Middle frontal gyrus (tissue), 1 donor: ENCODE measurements around the gene STRN4.

ENCODE experiments used
- DNase-seq: peaks from one replicate; pipeline ENCODE4 v3.0.0-alpha.2; 2015; ENCODE audit warnings: low spot score; ENCODE audit errors: extremely low spot score

The STRN4 gene

DNA sequence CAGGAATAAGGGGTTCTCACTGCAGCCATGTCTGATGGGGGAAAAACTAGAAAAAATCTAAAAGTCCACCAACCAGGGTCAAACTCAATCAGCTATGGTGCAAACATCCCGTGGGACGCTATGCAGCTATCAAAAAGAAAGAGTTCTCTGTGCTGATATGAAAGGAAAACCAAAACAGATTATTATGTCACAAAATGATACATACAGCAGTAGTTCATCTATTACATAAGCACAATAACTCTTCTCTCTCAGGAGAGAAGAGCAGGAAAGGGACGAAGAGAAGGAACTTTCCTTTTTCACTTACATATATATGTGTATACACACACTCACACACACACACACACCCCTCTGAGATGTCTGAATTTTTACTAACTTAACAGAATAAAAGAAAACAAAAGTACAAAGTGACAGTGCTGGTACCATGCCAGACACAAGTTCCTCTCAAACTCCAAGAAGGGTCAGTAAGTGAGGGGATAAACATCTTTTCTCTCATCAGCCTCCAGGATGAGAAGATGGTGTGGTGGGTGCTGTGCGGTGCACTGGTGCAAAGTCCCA, 3.2 kb downstream of the STRN4 start:
- no peak for DNase-seq

DNA sequence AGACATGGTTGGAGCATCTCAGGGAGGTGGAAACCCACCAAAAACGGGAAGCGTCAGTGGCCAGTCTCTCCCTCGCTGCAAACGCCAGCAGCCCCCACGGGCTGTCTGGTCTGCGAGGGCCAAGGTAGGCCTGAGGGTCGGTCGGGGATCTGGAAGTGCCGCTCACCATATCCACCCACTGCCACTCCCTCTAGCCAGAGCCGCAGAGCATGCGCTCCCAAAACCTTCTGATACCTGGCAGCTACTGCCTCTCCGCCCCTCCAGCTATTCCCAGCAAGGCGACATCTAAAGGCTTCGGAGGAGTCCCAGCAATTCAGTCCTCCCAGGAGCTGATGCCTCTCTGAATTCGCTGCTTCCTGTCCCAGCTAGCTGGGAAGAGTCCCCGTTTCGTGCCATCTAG, 4.8 kb downstream of the STRN4 start:
- no peak for DNase-seq

DNA sequence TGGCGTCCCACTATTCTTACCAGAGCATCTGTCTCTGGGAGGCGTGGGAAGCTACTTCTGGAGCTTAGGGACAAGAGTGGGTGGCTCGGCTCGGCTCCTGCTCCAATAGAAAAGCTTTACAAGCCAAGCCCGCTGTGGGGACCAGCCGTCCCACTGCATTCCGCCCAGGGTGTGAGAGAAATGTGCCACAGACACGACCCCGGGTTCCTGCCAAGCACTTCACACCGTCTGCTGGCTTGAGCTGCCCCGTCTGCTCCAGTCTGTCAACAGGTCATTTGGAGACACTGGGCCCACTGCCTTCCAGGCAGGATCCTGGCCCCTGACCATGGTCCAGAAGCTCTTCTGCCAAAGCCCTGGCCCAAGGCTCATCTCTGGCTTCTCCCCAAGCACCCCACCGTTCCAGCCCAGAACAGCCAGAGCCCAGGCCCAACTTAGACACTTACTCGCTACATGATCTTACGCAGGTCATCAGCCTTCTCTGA, 6.9 kb downstream of the STRN4 start:
- DNase-seq, result no peak

DNA sequence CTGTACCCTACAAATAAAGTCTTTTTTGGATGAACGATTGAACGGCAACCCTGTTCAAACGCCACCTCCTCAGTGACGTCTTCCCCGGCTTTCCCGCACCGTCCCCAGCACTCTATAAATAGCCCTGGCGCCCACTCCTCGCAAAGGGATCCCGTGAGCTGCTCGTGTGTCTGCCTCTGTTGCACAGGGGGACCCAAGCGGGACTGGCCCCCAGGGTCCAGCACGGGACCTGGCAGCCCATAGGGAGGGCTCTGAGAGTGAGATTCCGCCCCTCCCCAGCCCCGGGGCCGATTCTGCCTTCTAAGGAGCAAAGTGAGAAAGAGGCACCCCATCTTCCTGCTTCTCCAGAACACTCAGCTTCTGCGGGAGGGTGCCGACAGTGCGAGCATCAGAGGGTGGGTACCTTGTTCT, 8.5 kb downstream of the STRN4 start:
- no peak for DNase-seq

DNA sequence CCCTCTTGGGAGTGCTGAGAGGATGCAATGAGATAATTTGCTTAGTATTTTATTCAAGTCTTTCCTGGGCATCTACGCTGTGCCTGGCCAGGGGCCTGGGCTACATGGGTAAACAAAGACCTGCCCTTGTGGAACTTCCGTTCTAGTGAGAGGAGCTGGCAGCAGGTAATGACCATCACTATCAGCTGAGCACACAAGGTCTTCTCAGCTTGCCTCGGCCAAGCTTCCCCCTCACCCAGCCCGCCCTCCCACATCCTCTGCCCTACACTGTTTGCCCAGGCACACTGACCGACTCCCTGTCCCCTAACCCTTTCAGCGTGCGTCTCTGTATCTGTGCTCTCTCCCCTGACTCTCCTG, 9.0 kb downstream of the STRN4 start:
- DNase-seq, result no peak

DNA sequence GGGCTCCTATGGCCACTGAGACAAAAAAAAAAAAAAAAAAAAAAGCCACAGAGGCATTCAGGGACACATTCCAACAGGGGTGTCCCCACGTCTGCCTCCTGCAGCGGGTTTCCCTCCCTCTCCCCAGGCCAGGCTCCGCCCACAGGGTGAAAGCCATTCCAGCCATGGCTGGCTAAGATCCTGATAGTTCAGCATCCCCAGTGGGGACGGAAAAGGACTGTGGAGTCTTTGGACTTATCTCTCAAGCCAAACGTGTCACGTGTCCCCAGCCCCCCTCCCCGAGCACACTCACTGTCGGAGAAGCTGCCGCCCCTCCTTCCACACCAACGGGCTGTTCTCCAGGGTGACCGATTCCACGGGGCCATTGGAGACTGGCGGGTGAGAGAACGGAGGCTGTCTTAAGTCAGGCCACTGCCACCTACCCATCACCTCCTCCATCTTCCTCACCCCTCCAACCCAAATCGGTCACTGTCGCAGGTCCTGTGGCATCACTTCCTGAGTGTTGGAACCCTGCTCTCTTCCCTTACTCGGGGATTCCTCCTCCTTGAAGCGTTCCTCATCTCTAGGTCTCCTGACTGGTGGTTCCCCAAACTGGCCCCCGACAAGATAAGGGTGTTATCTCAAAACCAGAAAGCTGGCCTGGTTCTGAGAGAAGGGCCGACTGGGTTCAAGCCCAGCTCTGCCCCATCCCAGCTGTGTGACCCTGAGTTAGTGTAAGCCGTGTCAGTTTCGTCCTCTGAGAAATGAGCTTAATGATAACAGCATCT, 9.5 kb downstream of the STRN4 start:
- no peak for DNase-seq

DNA sequence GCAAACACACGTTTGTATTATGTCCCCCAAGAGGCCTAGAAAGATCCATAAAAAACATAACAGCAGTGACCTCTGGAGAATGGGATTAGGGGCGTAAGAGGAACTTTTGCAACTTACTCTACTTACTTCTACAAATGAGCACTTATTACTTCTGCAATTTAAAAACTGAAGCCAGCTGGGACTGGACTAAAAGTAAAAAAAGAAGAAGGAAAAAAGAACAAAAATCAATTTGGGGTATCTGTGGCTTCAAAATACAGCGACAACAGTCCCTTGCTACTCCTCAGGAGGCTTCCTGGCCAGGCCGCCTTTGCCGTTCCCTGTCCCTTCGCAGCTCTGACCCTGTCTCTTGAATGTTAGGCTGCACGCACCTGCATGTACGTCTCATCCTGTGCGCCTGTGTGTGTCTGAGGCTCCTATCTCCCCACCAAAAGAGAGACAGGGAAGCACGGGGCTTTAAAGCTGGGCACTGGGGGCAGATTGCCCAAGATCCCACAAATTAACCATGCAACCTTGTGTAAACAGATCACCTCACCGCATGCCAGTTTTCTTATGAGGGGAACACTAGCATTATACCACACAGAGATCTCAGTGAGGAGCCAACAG, 12.5 kb downstream of the STRN4 start:
- no peak for DNase-seq

DNA sequence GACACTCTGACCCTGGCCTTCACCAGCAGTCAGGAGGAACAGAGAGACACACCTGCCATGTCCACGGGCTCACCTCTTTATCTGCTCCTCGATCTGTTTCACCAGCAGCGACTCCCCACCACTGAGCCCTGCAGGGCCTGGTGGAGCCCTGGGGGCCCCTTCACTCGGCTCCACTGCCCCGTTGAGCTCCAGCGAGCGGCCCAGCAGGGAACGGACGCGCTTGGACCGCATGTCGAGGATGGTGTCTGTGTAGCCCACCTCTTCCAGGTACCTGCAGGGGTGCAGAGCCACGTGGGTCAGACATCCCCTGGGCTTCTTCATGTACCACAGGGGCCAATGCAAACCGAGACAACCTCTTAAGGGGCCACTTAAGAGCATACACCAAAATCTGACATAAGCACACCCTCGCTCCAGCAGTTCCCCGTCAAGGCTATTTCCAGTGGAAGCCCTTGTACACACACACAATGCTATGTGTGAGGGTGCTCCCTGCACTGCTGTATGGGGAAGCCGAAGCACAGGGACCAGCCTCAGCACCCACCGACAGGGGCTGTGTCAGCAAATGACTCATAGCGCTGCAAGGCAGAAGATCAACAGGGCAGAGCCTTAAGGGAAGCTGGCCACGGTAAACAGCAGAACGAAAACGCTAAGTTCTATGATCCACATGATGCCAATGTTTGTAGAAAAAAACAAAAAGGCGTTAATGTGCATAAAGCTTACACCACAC, 13.1 kb downstream of the STRN4 start:
- no peak for DNase-seq

DNA sequence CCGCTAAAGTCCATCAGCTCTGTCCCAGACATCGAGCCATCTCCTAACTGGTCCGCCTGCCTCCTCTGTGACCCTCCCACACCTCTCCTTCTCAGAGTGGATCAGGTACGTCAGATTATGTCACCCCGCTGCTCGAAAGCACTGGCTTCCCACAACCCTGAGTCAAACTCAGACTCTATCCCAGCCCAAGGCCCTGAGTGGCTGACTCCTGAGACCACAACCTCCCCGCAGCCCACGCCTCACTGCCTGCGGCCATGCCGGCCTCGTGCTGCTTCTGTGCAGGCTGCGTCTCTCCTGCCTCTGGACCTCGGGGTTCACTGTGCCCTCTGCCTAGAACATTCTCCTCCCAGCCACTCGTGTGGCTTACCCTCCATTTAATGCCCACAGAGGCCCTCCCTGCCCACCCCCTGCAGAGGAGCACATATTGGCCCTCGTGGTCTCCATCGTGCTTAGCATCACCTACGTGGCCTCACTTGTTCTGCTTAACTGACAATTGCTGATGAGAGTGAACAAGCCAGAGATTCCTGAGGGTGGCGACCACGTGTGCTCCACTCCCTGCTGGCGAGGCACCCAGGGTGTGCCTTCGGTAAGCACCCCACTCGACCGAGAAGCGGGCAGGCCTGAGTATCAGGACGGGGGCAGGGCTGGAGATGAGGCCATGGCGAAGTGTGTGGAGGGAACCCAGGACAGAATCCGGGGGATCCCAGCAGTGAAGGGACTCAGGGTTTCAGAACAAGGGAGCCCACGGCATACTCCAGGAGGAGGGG, 13.9 kb downstream of the STRN4 start:
- no peak for DNase-seq

DNA sequence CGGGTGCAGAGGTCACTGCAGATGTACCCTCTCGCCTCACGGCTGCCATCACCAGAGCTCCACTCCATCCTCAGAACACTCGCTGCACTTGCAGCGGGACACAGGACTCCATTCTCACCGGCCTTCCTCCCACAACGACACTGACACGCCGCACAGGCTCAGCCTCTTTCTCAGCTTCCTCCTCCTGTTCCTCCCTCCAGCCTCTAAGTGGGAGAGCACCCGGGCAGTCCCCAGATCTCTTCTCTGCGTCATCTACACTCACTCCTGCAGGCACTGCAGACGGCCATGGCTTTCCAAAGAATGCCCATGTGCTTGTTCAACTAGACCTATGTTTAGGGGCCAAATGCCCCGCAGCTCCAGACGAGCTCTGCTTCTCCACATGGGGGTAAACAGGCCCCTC, 14.7 kb downstream of the STRN4 start:
- DNase-seq, result no peak

DNA sequence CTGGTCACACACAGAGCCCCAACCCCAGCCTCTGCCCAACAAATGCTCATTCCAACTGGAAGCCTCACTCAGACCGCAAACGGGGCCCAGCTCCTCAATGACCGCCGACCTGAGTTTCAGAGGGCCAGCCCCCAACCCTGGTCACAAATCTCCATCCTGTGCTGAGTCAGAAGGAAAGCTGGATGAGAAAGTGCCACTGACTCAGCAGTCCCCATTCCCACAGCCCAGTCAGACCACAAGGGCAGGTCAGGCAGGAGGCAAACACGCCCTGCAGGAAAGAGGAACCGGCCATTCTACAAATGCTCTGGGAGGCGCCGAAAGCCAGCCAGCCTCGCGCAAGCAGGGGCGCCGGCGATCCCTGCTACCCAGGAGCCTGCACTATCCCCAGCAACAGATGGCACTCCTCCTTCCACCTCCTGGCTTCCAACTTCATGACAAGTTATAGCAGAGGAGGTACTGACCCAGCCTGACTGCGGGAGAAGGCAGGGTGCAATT, 15.2 kb downstream of the STRN4 start:
- no peak for DNase-seq

DNA sequence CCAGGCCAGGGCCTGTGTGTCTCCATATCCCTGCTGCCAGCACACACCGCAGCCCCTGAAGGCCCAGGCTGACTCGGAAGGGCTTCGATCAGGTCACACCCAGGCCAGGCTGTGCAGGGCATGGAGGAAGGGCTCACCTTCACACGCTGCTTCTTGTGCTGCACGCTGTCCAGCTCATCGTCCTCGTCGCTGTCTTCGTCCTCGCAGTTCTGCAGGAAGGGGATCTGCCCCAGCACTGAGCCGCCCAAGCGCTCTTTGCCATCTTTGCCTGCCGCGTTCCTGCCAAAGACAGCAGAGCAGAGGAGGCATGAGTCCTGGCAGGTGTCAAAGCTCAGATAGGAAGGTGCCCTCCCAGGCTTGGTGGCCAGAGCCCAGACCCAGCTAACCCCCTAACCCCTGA, 15.7 kb downstream of the STRN4 start:
- DNase-seq, result no peak

DNA sequence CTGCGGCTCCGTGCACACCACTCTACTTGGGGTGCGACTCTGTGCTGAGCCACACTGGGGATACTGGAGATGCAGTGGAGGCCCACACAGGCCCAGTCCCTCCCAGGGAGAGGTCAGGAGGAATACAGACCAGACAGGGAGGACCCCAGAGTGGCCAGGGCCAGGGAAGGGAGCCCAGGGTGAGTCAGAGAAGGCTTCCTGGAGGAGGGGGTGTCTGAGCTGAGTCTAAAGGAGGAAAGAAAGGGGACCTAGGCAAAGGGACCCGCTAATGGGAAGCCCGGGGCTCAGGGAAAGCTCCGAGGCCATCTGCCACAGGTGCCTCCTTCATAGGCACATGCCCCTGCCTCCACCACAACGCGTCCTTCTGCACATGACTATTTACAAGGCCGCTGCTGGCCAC, 16.1 kb downstream of the STRN4 start:
- DNase-seq, result no peak

DNA sequence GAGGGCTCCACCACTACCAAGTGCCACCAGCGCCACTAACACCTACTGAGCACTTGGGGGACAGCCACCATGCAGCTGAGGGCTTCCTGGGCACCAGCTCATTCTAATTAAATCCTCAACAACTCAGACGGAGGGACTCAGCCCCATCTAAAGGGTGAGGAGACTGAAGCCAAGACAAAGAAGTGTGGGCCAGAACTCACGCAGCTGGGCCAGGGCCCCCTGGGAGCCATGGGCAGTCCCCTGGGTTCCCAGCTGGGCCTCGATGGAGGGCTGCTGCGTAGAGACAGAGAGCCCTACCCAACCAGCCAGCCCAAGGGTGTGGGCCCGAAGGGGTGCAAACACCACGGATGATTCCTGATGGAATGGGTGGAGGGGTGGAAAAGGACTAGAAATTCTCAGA, 16.6 kb downstream of the STRN4 start:
- no peak for DNase-seq

DNA sequence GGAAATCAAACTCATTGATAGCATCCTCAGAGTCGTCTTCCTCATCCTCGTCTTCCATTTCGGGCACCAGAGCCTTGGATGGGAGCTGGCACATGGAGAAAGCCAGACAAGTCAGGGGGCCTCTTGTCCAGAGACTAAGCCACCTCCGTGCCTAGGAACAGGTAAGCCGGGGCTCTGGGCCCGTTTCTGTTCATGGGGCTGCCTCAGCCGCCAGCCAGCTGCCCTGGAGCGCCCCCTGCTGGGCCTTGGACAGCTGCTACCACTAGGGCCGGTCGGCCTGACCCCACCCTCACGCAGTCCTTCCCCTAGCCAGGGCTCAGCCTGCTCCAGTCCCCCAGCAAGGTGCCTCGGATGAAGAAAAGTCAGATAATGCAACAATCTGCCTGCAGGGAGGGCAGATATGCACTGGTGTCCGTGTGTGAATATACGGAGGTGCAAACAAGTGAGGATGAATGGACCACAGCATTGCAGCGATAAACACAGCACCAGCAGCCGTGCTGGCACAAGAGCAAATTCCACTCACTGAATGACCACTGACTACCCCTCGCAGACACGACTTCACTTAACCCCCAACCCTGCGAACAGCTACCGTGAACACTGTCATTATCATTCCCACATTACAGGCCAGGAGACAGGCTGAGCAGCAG, 17.4 kb downstream of the STRN4 start:
- DNase-seq, result no peak

DNA sequence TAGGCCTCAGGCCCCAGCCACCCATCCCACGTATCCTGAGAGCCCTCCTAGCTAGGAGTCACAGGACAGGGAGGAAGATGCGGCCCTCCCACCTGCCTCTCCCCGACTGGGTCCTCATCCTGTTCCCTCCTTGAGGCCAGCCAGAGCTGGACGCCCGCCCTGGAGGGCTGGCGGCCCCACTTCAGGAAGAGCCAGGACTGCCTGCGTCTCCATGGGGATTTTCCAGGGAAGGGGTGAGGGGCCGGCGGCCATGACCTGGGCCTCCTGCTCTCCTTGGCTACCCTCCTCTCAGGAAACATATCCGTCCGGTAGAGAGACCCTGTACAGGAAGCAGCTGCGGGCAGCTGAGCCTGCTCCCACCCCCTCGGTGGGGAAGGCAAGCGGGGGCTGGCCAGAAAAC, 18.0 kb downstream of the STRN4 start:
- no peak for DNase-seq

DNA sequence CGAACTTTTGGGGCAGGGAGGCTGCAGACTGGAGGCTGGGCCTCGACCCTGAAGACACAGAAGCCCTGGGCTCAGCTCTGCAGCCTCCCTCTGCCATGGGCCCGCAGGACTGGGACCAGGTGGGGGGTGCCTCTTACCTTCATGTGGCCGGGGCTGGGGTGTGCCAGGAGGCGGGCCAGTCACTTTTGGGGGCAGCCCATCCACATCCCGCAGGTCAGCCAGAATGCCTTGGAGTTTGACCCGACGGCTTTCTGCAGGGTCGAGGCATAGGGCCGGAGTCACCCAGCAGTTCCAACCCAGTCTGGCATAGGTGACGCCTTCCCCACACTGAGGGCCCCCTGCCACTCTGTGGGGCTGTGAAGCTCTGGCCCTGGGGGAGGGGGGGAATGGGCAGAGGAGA, 18.5 kb downstream of the STRN4 start:
- DNase-seq, result no peak

DNA sequence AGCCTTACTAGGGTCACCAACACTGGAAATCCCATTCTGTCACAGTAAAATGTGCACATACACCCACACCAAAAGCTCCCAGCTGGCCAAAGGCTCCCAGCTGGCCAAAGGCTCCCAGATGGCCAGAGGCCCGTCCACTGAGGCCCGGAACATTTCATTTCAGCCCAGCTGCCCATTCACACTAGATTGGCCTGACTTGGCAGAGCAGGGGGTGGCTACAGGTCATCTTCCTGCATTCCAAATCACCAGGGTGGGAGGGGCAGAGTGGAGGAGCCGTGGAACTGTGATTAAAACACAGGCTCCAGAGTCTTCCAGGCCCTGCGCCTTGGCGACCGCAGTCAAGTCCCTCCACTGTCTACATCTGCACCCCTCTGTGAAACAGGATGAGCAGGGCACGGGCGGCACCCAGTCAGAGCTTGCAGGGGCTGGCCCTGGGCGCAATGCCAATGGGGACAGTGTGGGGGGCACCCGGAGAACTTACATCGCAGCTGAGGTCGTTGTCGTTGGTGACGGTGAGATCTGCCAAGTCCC, 19.2 kb downstream of the STRN4 start:
- no peak for DNase-seq

DNA sequence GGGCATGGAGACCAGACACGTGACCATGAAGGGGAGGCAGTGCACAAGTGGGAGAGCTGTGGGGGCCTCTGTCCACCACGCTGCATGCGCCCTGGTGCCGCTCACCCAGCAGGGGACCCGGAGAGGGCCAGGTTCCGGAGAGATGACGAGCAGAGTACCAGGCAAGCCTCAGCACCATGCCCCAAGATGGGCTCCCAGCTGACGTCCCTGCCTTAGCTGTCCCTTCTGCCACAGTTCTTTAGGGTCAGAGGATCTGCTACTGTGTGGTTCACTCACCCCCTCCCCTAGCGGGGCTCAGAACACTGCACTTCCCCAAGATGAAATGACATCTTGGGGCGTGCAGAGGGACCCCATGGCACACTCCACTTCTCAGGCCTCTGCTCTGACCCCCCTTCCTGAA, 19.7 kb downstream of the STRN4 start:
- no peak for DNase-seq

DNA sequence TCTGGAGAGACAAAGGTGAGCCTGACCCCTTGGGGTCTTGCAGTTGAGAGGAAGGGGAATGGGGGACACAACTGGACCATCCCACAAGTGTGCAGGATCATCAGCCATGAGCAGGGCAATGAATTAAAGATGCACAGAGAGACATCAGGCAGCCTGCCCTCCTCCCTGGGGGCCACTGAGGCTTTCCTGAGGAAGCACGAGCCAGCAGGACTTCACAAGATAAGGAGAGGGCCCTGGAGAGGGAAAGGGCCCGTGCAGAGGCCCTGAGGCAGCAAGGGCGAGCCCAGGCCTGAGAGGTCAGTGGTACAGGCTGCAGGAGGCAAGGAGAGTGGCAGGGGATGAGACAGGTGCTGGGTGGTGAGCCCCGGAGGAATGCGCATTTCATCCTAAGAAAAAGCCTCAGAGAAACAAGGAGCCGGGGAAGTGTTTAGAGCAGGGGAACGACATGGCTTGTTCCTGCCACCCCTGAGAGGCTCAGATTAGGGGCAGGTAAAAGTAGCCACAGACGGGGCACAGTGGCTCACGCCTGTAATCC, 20.3 kb downstream of the STRN4 start:
- DNase-seq, result no peak
